H9 (cell line): Measurements from ENCODE around the gene OR2A7. TPM values are rescaled to one million over a fixed set of nuclear protein-coding genes. Genes with fewer than 3 reads are reported as not detected.
"Not testable (repeated sequence)": the region's sequence is repeated elsewhere in the genome, so short reads cannot be mapped to it uniquely, and the experiment has no call there.

Experiments
- DNase-seq: peaks from one replicate; pipeline ENCODE4 v3.0.0-alpha.2; 2017
- H2AFZ ChIP-seq: one replicate; pipeline ENCODE4 v1.6.1; 2013; ENCODE audit warnings: mild to moderate bottlenecking, low read length, control low read depth, moderate library complexity
- H2AK5ac ChIP-seq: 2 replicates; pipeline ENCODE4 v1.6.1; 2013; ENCODE audit warnings: low read length, control low read depth, mixed read lengths; ENCODE audit not compliant: insufficient read length
- H2BK120ac ChIP-seq: one replicate; pipeline ENCODE4 v1.6.1; 2013; ENCODE audit warnings: low read depth, mild to moderate bottlenecking, low read length, control low read depth, inconsistent platforms; ENCODE audit not compliant: poor library complexity, severe bottlenecking
- H2BK12ac ChIP-seq: 2 replicates; pipeline ENCODE4 v1.6.1; 2013; ENCODE audit warnings: low read length, control low read depth, mixed read lengths, low read depth; ENCODE audit not compliant: insufficient read length
- H2BK15ac ChIP-seq: 2 replicates; pipeline ENCODE4 v1.6.1; 2013; ENCODE audit warnings: low read depth, low read length, control low read depth
- H2BK20ac ChIP-seq: one replicate; pipeline ENCODE4 v1.6.1; 2013; ENCODE audit warnings: low read depth, mild to moderate bottlenecking, low read length, control low read depth, inconsistent platforms; ENCODE audit not compliant: poor library complexity, severe bottlenecking
- H2BK5ac ChIP-seq: 2 replicates; pipeline ENCODE4 v1.6.1; 2013; ENCODE audit warnings: low read length, control low read depth, mixed read lengths; ENCODE audit not compliant: insufficient read length
- H3K14ac ChIP-seq: 2 replicates; pipeline ENCODE4 v1.6.1; 2013; ENCODE audit warnings: low read length, control low read depth; ENCODE audit not compliant: insufficient read depth
- H3K18ac ChIP-seq: 2 replicates; pipeline ENCODE4 v1.6.1; 2013; ENCODE audit warnings: low read depth, mild to moderate bottlenecking, mixed read lengths, low read length, control low read depth; ENCODE audit not compliant: insufficient read length
- H3K23ac ChIP-seq: 2 replicates; pipeline ENCODE4 v1.6.1; 2013; ENCODE audit warnings: low read length, control low read depth, mixed read lengths, low read depth; ENCODE audit not compliant: insufficient read length
- H3K23me2 ChIP-seq: 2 replicates; pipeline ENCODE4 v1.6.1; 2013; ENCODE audit warnings: low read depth, mild to moderate bottlenecking, mixed read lengths, low read length, control low read depth; ENCODE audit not compliant: insufficient read length, poor library complexity, severe bottlenecking
- H3K27ac ChIP-seq: 2 replicates; pipeline ENCODE4 v1.5.1; 2013; ENCODE audit warnings: low read length, control low read depth, mixed read lengths, low read depth; ENCODE audit not compliant: insufficient read length
- H3K27me3 ChIP-seq: 2 replicates; pipeline ENCODE4 v1.6.1; 2013; ENCODE audit warnings: low read length, control low read depth, inconsistent platforms; ENCODE audit not compliant: insufficient read depth
- H3K4ac ChIP-seq: 2 replicates; pipeline ENCODE4 v1.6.1; 2013; ENCODE audit warnings: low read depth, mild to moderate bottlenecking, control low read depth, inconsistent platforms, low read length, moderate library complexity
- H3K4me1 ChIP-seq: 2 replicates; pipeline ENCODE4 v1.6.1; 2013; ENCODE audit warnings: low read length, control low read depth, inconsistent platforms; ENCODE audit not compliant: insufficient read depth
- H3K4me2 ChIP-seq: 2 replicates; pipeline ENCODE4 v1.6.1; 2013; ENCODE audit warnings: low read length, control low read depth, mixed read lengths; ENCODE audit not compliant: insufficient read length, insufficient read depth
- H3K56ac ChIP-seq: 2 replicates; pipeline ENCODE4 v1.6.1; 2013; ENCODE audit warnings: low read depth, mild to moderate bottlenecking, mixed read lengths, low read length, control low read depth; ENCODE audit not compliant: insufficient read length
- H3K79me1 ChIP-seq: 2 replicates; pipeline ENCODE4 v1.6.1; 2013; ENCODE audit warnings: low read depth, mild to moderate bottlenecking, moderate library complexity, low read length, control low read depth, inconsistent platforms; ENCODE audit not compliant: insufficient read depth, poor library complexity, severe bottlenecking
- H3K79me2 ChIP-seq: 2 replicates; pipeline ENCODE4 v1.6.1; 2013; ENCODE audit warnings: low read length, control low read depth, inconsistent platforms; ENCODE audit not compliant: insufficient read depth
- H3K9ac ChIP-seq: 2 replicates; pipeline ENCODE4 v1.6.1; 2013; ENCODE audit warnings: low read length, control low read depth, mixed read lengths; ENCODE audit not compliant: insufficient read length; ENCODE audit errors: extremely low read depth
- H3K9me3 ChIP-seq: one replicate; pipeline ENCODE4 v1.6.1; 2013; ENCODE audit warnings: low read depth, low read length, inconsistent platforms; ENCODE audit not compliant: control insufficient read depth
- H3T11ph ChIP-seq: one replicate; pipeline ENCODE4 v1.6.1; 2013; ENCODE audit warnings: mild to moderate bottlenecking, low read length, control low read depth, inconsistent platforms
- H4K20me1 ChIP-seq: one replicate; pipeline ENCODE4 v1.6.1; 2013; ENCODE audit not compliant: control insufficient read depth, insufficient read length, insufficient read depth
- H4K5ac ChIP-seq: 2 replicates; pipeline ENCODE4 v1.6.1; 2013; ENCODE audit warnings: low read depth, mild to moderate bottlenecking, mixed read lengths, low read length, control low read depth; ENCODE audit not compliant: insufficient read length
- H4K8ac ChIP-seq: replicated peaks from 2 replicates; pipeline ENCODE4 v1.6.1; 2013; ENCODE audit warnings: low read length, control low read depth, mixed read lengths, low read depth; ENCODE audit not compliant: insufficient read length
- H4K91ac ChIP-seq: 2 replicates; pipeline ENCODE4 v1.6.1; 2013; ENCODE audit warnings: low read depth, mild to moderate bottlenecking, moderate library complexity, mixed read lengths, low read length, control low read depth; ENCODE audit not compliant: insufficient read length
- H3K27ac Mint-ChIP-seq, 3 experiments: 2 replicates in 2 of 3; 3 replicates in 1 of 3; pipeline ENCODE4 v1.8.0; 2020 to 2021; ENCODE audit warnings: mixed read lengths in 3 of 3, mild to moderate bottlenecking in 1 of 3, moderate library complexity in 1 of 3
- H3K27me3 Mint-ChIP-seq: 2 replicates; pipeline ENCODE4 v1.8.0; 2021; ENCODE audit warnings: low read depth, mild to moderate bottlenecking, moderate library complexity, mixed read lengths
- H3K36me3 Mint-ChIP-seq, 3 experiments: 2 replicates in 2 of 3; 3 replicates in 1 of 3; pipeline ENCODE4 v1.8.0; 2020 to 2021; ENCODE audit warnings: low read depth in 3 of 3, mixed read lengths in 3 of 3; ENCODE audit not compliant: insufficient read depth in 1 of 3
- H3K4me1 Mint-ChIP-seq, 2 experiments: 2 replicates each; pipeline ENCODE4 v1.8.0; 2020; ENCODE audit warnings: mixed read lengths in 2 of 2
- H3K4me3 Mint-ChIP-seq, 2 experiments: 2 replicates in 1 of 2; 3 replicates in 1 of 2; pipeline ENCODE4 v1.8.0; 2020 to 2021; ENCODE audit warnings: mild to moderate bottlenecking in 2 of 2, mixed read lengths in 2 of 2, moderate library complexity in 1 of 2
- H3K9me3 Mint-ChIP-seq, 2 experiments: 2 replicates in 1 of 2; 3 replicates in 1 of 2; pipeline ENCODE4 v1.8.0; 2020; ENCODE audit warnings: mild to moderate bottlenecking in 2 of 2, mixed read lengths in 2 of 2, moderate library complexity in 1 of 2
- whole genome bisulfite sequencing: extraction: QIAGEN DNeasy Blood & Tissue Kit; methylation state at CpG from one replicate; pipeline ENCODE4 v1.1.7; 2013; ENCODE audit warnings: missing lambda C conversion rate, low lambda C conversion rate, mixed read lengths; ENCODE audit not compliant: insufficient read length; ENCODE audit errors: extremely low coverage; 5-methylcytosine and 5-hydroxymethylcytosine counted together
- total RNA-seq: library from RNA; stranded (reverse); gene quantifications from 2 replicates; pipeline ENCODE4 v1.2.1, GENCODE V29; 2021

The OR2A7 gene
- total RNA-seq, 1 experiment from 2014 or later: 2.5 TPM

DNA sequence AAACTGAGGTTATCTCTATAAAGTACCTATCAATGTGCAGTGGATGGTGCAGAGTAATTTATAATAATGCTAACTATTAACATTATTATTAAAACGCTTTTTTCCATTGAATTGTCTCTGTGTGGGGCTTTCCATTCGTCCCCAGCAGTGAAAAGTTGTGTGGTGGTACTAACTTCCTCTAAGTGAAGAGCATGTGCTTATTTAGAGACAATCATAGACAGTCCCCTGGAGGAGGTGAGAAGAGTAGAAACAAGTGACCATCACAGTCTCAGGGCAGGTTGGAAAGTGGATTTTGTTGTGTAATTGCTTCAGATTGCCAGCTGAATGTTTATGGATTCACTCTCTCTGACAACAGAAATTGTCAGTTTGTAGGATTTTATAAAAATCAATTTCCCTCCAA, 33.6 kb downstream of the OR2A7 start:
- not testable (repeated sequence) for H3K14ac ChIP-seq, H3T11ph ChIP-seq, H3K9me3 ChIP-seq, H3K27ac ChIP-seq, H3K36me3 Mint-ChIP-seq, H3K23me2 ChIP-seq, H2AK5ac ChIP-seq, H3K79me1 ChIP-seq, H3K23ac ChIP-seq, H3K56ac ChIP-seq, H3K4me1 Mint-ChIP-seq, H2BK15ac ChIP-seq, H2BK5ac ChIP-seq, H3K18ac ChIP-seq, H3K27me3 Mint-ChIP-seq, H3K9ac ChIP-seq, H3K27ac Mint-ChIP-seq, H4K91ac ChIP-seq, H2BK20ac ChIP-seq, H3K4ac ChIP-seq, H2BK120ac ChIP-seq, H3K9me3 Mint-ChIP-seq, H3K79me2 ChIP-seq, H2AFZ ChIP-seq, H3K4me2 ChIP-seq, H4K5ac ChIP-seq, H4K20me1 ChIP-seq, H2BK12ac ChIP-seq, DNase-seq, H3K27me3 ChIP-seq, H4K8ac ChIP-seq, H3K4me1 ChIP-seq, H3K4me3 Mint-ChIP-seq
- no CpG with 5 or more reads among the region's 2 CpGs for WGBS

DNA sequence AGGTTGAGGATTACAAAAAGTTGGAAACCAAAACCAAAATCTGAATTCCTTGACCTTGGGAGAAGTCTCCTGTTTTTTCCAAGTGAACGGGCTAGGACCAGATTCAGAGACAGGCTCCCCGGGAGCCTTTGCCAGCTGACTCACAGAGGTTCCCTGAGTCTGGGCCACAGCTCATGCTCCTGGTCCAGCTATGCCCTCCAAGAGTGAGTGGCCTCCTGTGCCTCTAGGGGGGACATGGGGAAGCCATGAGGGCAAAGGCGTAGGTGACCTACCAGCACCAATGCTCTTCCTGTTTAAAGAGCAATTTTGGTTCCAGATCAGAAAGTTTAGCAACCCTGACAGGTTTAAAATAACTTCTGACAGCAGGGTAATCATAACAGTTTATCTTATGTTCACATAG, 35.8 kb downstream of the OR2A7 start:
- not testable (repeated sequence) for H3K27me3 Mint-ChIP-seq
- WGBS: no CpG with 5 or more reads among the region's 3 CpGs

More for the DNA sequence above, 35.8 kb downstream of the OR2A7 start:
- not testable (repeated sequence) for H3K23me2 ChIP-seq, H3K27ac ChIP-seq, H2BK120ac ChIP-seq, H3K18ac ChIP-seq, H3K9ac ChIP-seq, H3K36me3 Mint-ChIP-seq, H3K4ac ChIP-seq, H4K91ac ChIP-seq, H3K79me1 ChIP-seq, H3K27me3 ChIP-seq, H3K23ac ChIP-seq, H3K4me2 ChIP-seq, H2BK15ac ChIP-seq, H2BK20ac ChIP-seq, H3K56ac ChIP-seq, H3K4me3 Mint-ChIP-seq, H3K79me2 ChIP-seq, H3T11ph ChIP-seq, H3K9me3 Mint-ChIP-seq, H3K27ac Mint-ChIP-seq, H3K14ac ChIP-seq, H3K9me3 ChIP-seq, H2AK5ac ChIP-seq, H4K8ac ChIP-seq, H2AFZ ChIP-seq, H4K20me1 ChIP-seq, H4K5ac ChIP-seq, H3K4me1 Mint-ChIP-seq, H2BK12ac ChIP-seq, H2BK5ac ChIP-seq, H3K4me1 ChIP-seq
- peak; percentile 14 for DNase-seq
